NCI-H748 (cell line): ENCODE results near the gene TSHR.

Source experiments
- DNase-seq: peaks from one replicate; lab custom pipeline; 2025; ENCODE audit not compliant: unreplicated experiment; lab: John Stamatoyannopoulos, UW

Gene TSHR

GRCh38 chr14:81172881-81173280 lies 217.5 kb downstream of the TSHR start:
- no peak for DNase-seq

- DNase-seq = no peak
Measured at GRCh38 chr14:81176241-81176640, 220.8 kb downstream of the TSHR start.

GRCh38 chr14:81177225-81177624 lies 221.8 kb downstream of the TSHR start:
- no peak for DNase-seq

GRCh38 chr14:81178063-81178462 lies 222.6 kb downstream of the TSHR start:
- no peak for DNase-seq

GRCh38 chr14:81179631-81180030 lies 224.2 kb downstream of the TSHR start:
- DNase-seq = no peak

- DNase-seq = no peak
Measured at GRCh38 chr14:81187832-81188522, 232.6 kb downstream of the TSHR start.

- DNase-seq = no peak
Measured at GRCh38 chr14:81192594-81192993, 237.2 kb downstream of the TSHR start.

- DNase-seq = no peak
Measured at GRCh38 chr14:81193924-81194633, 238.7 kb downstream of the TSHR start.
